ENCODE measurements around the gene CRB2.

DNA sequence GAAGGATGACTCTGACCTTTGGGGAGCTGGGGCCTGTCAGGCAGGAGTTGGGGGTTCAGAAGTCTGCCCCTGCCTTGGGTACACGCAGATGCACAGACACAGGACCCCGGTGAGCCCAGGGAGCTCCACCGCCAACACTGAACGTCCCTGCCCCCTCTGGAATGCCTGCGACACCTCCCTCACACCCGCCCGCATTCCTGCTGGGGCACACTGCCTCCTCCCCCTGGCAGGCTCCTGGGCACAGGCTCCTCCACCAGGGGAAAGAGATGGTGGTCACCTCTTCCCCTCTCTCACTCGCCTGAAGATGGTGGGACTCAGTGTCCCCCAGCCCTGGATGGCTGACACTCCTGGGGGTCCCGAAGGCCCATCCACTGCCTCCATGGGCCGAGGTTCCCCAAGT, 12.0 kb downstream of the CRB2 start:
- TF ChIP-seq, protein P1, sequence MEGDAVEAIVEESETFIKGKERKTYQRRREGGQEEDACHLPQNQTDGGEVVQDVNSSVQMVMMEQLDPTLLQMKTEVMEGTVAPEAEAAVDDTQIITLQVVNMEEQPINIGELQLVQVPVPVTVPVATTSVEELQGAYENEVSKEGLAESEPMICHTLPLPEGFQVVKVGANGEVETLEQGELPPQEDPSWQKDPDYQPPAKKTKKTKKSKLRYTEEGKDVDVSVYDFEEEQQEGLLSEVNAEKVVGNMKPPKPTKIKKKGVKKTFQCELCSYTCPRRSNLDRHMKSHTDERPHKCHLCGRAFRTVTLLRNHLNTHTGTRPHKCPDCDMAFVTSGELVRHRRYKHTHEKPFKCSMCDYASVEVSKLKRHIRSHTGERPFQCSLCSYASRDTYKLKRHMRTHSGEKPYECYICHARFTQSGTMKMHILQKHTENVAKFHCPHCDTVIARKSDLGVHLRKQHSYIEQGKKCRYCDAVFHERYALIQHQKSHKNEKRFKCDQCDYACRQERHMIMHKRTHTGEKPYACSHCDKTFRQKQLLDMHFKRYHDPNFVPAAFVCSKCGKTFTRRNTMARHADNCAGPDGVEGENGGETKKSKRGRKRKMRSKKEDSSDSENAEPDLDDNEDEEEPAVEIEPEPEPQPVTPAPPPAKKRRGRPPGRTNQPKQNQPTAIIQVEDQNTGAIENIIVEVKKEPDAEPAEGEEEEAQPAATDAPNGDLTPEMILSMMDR (IDR thresholded peaks at IDR 0.05), result no peak
- no peak for TF ChIP-seq POLR2A (IDR thresholded peaks at IDR 0.05)

Measured in adrenal gland (tissue), 5 donors.